Stomach smooth muscle (tissue), 2 donors: Measurements from ENCODE around the gene CBLC.
"Not testable (repeated sequence)": the region's sequence is repeated elsewhere in the genome, so short reads cannot be mapped to it uniquely, and the experiment has no call there.

ENCODE experiments used
- H3K27ac ChIP-seq: one replicate; pipeline ENCODE4 v1.7.0; 2013; ENCODE audit warnings: mild to moderate bottlenecking, low read length, inconsistent platforms
- H3K27me3 ChIP-seq, 2 donors: one replicate each; pipeline ENCODE4 v1.7.0; 2013; ENCODE audit warnings: low read length in 2 of 2; ENCODE audit not compliant: insufficient read depth in 2 of 2, control insufficient read depth in 1 of 2
- H3K36me3 ChIP-seq, 2 donors: one replicate each; pipeline ENCODE4 v1.7.0; 2013; ENCODE audit warnings: low read length in 2 of 2; ENCODE audit not compliant: control insufficient read depth in 2 of 2, insufficient read depth in 2 of 2
- H3K4me1 ChIP-seq: one replicate; pipeline ENCODE4 v1.7.0; 2013; ENCODE audit warnings: low read length; ENCODE audit not compliant: control insufficient read depth, insufficient read depth
- H3K4me3 ChIP-seq, 2 donors: one replicate each; pipeline ENCODE4 v1.7.0; 2013; ENCODE audit warnings: low read length in 2 of 2
- H3K9ac ChIP-seq, 2 donors: one replicate each; pipeline ENCODE4 v1.7.0; 2013; ENCODE audit warnings: low read length in 2 of 2, mild to moderate bottlenecking in 1 of 2
- H3K9me3 ChIP-seq, 2 donors: one replicate each; pipeline ENCODE4 v1.7.0; 2013; ENCODE audit warnings: low read length in 2 of 2; ENCODE audit not compliant: control insufficient read depth in 2 of 2
- donor health status: healthy.
- donor health status: Pancreatic carcinoma.

CBLC gene

GRCh38 chr19:44767295-44768180, 10.2 kb upstream of the CBLC start:
- Histone ChIP-seq H3K27me3 (no peaks in the 10 kb centered on the region), H3K4me3 (no peak overlapping the region), H3K36me3 (no peaks in the 10 kb centered on the region), H3K9ac (no peak overlapping the region), H3K4me1 (no peaks in the 10 kb centered on the region), H3K27ac (no peak overlapping the region), H3K9me3 (peaks cover 0 to 3% of the 10 kb centered on the region in 2 donors)

DNA sequence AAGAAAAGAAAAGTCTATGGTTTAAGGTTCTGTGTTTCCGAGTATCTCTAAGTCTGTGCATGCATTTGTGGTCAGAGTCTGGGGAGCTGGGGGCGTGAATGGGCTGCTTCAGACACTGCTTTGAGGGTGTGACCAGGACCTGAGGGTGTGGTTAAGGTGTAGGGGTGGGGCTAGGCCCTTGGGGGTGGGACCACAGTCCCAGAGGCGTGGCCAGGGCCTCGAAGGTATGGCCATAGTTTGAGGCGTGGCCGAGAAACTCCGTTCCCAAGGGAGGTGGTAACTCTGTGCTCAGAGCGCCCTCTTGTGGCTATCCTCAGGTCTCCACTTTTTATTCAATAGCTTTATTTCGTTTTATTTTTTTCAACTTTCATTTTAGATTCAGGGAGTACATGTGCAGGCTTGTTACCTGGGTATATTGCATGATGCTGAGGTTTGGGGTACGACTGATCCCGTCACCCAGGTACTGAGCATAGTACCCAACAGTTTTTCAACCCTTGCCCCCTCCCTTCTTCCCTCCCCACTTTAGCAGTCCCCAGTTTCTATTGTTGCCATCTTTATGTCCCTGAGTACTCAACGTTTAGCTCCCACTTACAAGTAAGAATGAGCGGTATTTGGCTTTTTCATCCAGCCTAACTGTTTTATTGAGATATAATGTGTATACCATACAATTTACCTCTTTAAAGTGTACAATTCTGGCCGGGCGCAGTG, 7.0 kb upstream of the CBLC start:
- H3K36me3 ChIP-seq: no peaks in the 10 kb centered on the region
- no peaks in the 10 kb centered on the region for H3K4me1 ChIP-seq

DNA sequence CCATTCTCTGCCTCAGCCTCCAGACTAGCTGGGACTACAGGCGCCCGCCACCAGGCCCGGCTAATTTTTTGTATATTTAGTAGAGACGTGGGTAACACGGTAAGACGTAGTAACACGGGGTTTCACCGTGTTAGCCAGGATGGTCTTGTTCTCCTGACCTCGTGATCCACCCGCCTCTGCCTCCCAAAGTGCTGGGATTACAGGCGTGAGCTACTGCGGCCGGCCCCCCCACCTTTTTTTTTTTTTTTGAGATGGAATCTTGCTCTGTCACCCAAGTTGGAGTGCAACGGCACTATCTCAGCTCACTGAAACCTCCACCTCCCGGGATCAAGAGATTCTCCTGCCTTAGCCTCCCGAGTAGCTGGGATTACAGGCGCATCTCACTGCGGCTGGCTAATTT, 5.5 kb upstream of the CBLC start:
- H3K9ac ChIP-seq, H3K4me1 ChIP-seq, H3K27ac ChIP-seq, H3K4me3 ChIP-seq, H3K9me3 ChIP-seq, H3K27me3 ChIP-seq, H3K36me3 ChIP-seq: not testable (repeated sequence)

More for the DNA sequence above, 7.0 kb upstream of the CBLC start:
- peaks cover 0 to 3% of the 10 kb centered on the region in 2 donors for H3K9me3 ChIP-seq
- H3K27me3 ChIP-seq: peaks cover 0 to 2% of the 10 kb centered on the region in 2 donors
- no peak overlapping the region for H3K4me3 ChIP-seq
- no peak overlapping the region for H3K27ac ChIP-seq
- H3K9ac ChIP-seq: no peak overlapping the region

- H3K9me3 ChIP-seq: peaks cover 0 to 3% of the 10 kb centered on the region in 2 donors
- H3K36me3 ChIP-seq: no peaks in the 10 kb centered on the region
- H3K27ac ChIP-seq: no peak overlapping the region
- H3K4me1 ChIP-seq: no peaks in the 10 kb centered on the region
- H3K27me3 ChIP-seq: peaks cover 0 to 2% of the 10 kb centered on the region in 2 donors
- H3K4me3 ChIP-seq: no peak overlapping the region
- no peak overlapping the region for H3K9ac ChIP-seq
These were observed 4.7 kb upstream of the CBLC start for GRCh38 chr19:44772959-44773358.

DNA sequence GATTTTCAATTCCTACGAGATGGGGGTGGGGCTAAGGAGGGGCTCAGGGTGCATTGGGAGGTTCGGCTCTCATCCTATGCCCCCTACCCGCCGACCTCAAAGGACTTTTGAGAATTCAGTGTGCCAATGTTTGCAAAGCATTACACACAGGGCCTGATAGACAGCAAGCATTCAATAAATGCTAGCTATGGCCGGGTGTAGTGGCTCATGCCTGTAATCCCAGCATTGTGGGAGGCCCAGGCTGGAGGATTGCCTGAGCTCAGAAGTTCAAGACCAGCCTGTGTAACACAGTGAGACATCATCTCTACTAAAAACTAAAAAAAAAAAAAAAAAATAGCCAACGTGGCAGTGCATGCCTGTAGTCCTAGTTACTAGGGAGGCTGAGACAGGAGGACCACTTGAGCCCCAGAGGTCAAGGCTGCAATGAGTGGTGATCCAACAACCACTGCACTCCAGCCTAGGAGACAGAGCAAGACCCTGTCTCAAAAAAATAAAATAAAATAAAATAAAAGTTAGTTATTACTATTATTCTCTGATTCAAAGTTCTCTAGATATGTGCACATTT, 1.9 kb upstream of the CBLC start:
- Histone ChIP-seq H3K4me3 (no peak overlapping the region), H3K27ac (no peak overlapping the region)

DNA sequence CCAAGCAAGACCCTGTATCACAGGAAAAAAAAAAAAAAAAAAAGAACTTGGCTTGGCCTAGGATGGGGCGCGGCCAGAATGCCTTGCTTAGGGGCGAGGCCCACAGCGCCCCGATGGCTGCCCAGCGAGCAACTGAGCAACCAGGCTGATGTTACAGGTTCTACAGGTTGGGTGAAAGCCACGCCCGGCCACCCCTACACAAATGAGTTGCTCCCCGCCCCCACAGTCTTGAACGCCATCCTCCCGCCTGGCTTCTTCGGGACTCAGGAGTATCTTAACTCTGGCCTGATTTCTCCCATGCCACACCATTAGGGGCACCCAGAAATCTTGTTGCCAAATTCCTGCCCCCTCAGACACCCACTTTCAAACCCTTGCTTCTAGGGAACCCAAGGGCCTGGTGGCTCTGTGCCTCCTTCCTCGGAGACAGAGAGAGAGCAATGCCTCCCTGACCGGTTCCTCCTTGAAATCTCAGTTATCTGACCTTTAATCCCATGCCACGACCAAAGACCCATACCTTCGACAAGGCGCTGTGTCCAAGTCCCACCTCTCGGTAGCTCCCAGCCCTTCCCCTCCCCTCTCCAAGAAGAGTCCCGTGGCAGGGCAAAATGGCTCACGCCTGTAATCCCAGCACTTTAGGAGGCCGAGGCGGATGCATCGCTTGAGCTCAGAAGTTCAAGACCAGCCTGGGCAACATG, 1.1 kb upstream of the CBLC start:
- H3K27me3 ChIP-seq: peaks cover 0 to 2% of the 10 kb centered on the region in 2 donors

More for the DNA sequence above, 1.9 kb upstream of the CBLC start:
- no peaks in the 10 kb centered on the region for H3K9me3 ChIP-seq
- H3K27me3 ChIP-seq: peaks cover 0 to 2% of the 10 kb centered on the region in 2 donors
- no peaks in the 10 kb centered on the region for H3K4me1 ChIP-seq
- H3K36me3 ChIP-seq: no peaks in the 10 kb centered on the region
- no peak overlapping the region for H3K9ac ChIP-seq

DNA sequence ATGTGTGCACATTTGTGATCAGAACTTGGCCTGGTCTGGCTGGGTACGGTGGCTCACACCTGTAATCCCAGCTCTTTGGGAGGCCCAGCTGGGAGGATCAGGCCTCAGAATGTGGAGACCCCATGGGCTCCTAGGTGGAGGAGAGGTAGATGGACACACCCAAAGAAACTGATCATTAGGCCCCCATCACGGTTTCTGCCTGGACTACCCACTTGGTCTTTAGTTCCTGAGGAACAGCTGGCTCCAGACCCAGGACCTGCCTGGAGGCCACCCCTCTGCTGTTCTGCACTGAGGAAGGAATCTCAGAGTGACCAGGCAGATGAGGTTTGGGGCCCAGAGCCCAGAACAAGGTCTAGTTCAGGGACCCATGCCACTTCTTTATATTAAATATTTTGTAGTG, 1.5 kb downstream of the CBLC start:
- Histone ChIP-seq H3K4me1 (peaks cover under 1% of the 10 kb centered on the region), H3K27ac (no peak overlapping the region), H3K36me3 (no peaks in the 10 kb centered on the region), H3K27me3 (peaks cover 1 to 2% of the 10 kb centered on the region in 2 donors), H3K9ac (no peak overlapping the region), H3K4me3 (no peak overlapping the region), H3K9me3 (no peaks in the 10 kb centered on the region)

More for the DNA sequence above, 1.1 kb upstream of the CBLC start:
- H3K4me1 ChIP-seq: no peaks in the 10 kb centered on the region
- H3K27ac ChIP-seq: no peak overlapping the region
- no peaks in the 10 kb centered on the region for H3K9me3 ChIP-seq
- H3K4me3 ChIP-seq: no peak overlapping the region
- H3K9ac ChIP-seq: no peak overlapping the region
- H3K36me3 ChIP-seq: no peaks in the 10 kb centered on the region

DNA sequence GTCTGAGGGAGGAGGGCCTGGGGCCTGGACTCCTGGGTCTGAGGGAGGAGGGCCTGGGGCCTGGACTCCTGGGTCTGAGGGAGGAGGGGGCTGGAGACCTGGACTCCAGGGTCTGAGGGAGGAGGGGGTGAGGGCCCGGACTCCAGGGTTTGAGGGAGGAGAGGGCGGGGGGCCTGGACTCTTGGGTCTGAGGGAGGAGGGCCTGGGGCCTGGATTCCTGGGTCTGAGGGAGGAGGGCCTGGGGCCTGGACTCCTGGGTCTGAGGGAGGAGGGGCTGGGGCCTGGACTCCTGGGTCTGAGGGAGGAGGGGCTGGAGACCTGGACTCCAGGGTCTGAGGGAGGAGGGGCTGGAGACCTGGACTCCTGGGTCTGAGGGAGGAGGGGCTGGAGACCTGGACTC, 4.0 kb downstream of the CBLC start:
- H3K9me3 ChIP-seq, H3K27ac ChIP-seq, H3K4me1 ChIP-seq, H3K27me3 ChIP-seq, H3K4me3 ChIP-seq, H3K9ac ChIP-seq, H3K36me3 ChIP-seq: not testable (repeated sequence)

DNA sequence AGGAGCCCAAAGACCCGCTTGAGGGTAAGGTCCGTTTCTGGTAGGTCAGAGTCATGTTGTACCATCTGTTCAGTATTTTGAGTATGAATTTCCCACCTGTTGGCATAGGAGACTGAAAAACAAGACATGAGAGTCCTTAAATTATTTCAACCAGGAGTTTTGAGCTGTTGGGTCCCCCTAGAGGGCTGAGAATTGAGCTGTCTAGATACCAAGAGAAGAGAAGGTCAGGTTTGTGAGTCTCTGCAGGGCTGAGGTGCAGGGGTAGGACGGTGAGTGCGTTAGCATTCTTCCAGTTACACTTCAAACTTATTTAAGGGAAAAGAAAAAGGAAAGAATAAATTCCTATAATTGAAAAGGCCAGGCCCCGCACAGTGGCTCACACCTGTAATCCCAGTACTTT, 5.0 kb downstream of the CBLC start:
- no peaks in the 10 kb centered on the region for H3K36me3 ChIP-seq
- no peaks in the 10 kb centered on the region for H3K9me3 ChIP-seq
- H3K27me3 ChIP-seq: peaks cover 0 to 3% of the 10 kb centered on the region in 2 donors
- no peak overlapping the region for H3K27ac ChIP-seq
- no peak overlapping the region for H3K9ac ChIP-seq
- no peak overlapping the region for H3K4me3 ChIP-seq
- peaks cover 4% of the 10 kb centered on the region for H3K4me1 ChIP-seq

- H3K4me3 ChIP-seq: no peak overlapping the region
- no peak overlapping the region for H3K27ac ChIP-seq
- no peak overlapping the region for H3K9ac ChIP-seq
- peaks cover 4% of the 10 kb centered on the region for H3K4me1 ChIP-seq
- H3K36me3 ChIP-seq: no peaks in the 10 kb centered on the region
- no peaks in the 10 kb centered on the region for H3K9me3 ChIP-seq
- H3K27me3 ChIP-seq: peaks cover 0 to 3% of the 10 kb centered on the region in 2 donors
These were observed 5.9 kb downstream of the CBLC start for GRCh38 chr19:44783545-44783944.
